HG02588 (cell line): Measurements from ENCODE around the gene CENPX.

Source experiments
- ATAC-seq: cut with Tn5 transposase; IDR thresholded peaks from one replicate; pipeline ENCODE4 v1.9.1; 2021; ENCODE audit warnings: mild to moderate bottlenecking, moderate library complexity; ENCODE audit not compliant: unreplicated experiment

The CENPX gene

GRCh38 chr17:82022310-82022980, at the start of gene CENPX:
Gene CENPX (minus strand): TSS chr17:82022878. CDS start chr17:82022861, 17 bp downstream.
- ATAC-seq, result no peak

- no peak for ATAC-seq
Observed at GRCh38 chr17:82070611-82071010, 47.9 kb upstream of the CENPX start.

- ATAC-seq, result peak; percentile 71
Observed at GRCh38 chr17:82065638-82066303, 43.1 kb upstream of the CENPX start, which contains the start of gene DUS1L. Gene DUS1L (minus strand): TSS chr17:82065804. CDS start chr17:82065059, 745 bp downstream.

- ATAC-seq, result peak; percentile 9
Observed at GRCh38 chr17:82065193-82065637, 42.5 kb upstream of the CENPX start.

GRCh38 chr17:82064433-82065192, 41.9 kb upstream of the CENPX start:
- ATAC-seq, result no peak

GRCh38 chr17:82063424-82064415, 41.0 kb upstream of the CENPX start:
- ATAC-seq, result no peak

- no peak for ATAC-seq
Observed at GRCh38 chr17:82062984-82063368, 40.3 kb upstream of the CENPX start.

GRCh38 chr17:82062076-82062983, 39.7 kb upstream of the CENPX start:
- no peak for ATAC-seq

GRCh38 chr17:82061047-82061925, 38.6 kb upstream of the CENPX start:
- no peak for ATAC-seq

GRCh38 chr17:82060614-82061013, 37.9 kb upstream of the CENPX start:
- ATAC-seq, result no peak

- ATAC-seq, result no peak
Observed at GRCh38 chr17:82060001-82060380, 37.3 kb upstream of the CENPX start.

GRCh38 chr17:82059272-82060000, 36.8 kb upstream of the CENPX start:
- no peak for ATAC-seq

- no peak for ATAC-seq
Observed at GRCh38 chr17:82058855-82059249, 36.2 kb upstream of the CENPX start.

- ATAC-seq, result no peak
Observed at GRCh38 chr17:82058230-82058854, 35.7 kb upstream of the CENPX start.

GRCh38 chr17:82056729-82057621, 34.3 kb upstream of the CENPX start:
- no peak for ATAC-seq

- ATAC-seq, result no peak
Observed at GRCh38 chr17:82055965-82056728, 33.5 kb upstream of the CENPX start.
